Stimulated activated CD8-positive, alpha-beta memory T cell treated with anti-CD3 and anti-CD28 coated beads, Interleukin-7, amount 100 ng/mL, for 4 hours (primary cell): ENCODE results near the gene NPLOC4.

Experiments
- DNase-seq, 2 donors: peaks; one replicate each; pipeline ENCODE4 v3.0.0-alpha.2; 2020; ENCODE audit warnings: low read depth in 2 of 2

NPLOC4 gene

GRCh38 chr17:81547614-81547982, 89.3 kb downstream of the NPLOC4 start:
- DNase-seq, result no peak

GRCh38 chr17:81546906-81547613, 89.9 kb downstream of the NPLOC4 start:
- DNase-seq, result no peak

GRCh38 chr17:81545160-81545949, 91.6 kb downstream of the NPLOC4 start:
- no peak for DNase-seq

- DNase-seq, result no peak
Measured at GRCh38 chr17:81544281-81544974, 92.5 kb downstream of the NPLOC4 start.

GRCh38 chr17:81543756-81544155, 93.2 kb downstream of the NPLOC4 start:
- DNase-seq, result no peak

- no peak for DNase-seq
Measured at GRCh38 chr17:81543339-81543675, 93.6 kb downstream of the NPLOC4 start.

- no peak for DNase-seq
Measured at GRCh38 chr17:81542431-81543338, 94.2 kb downstream of the NPLOC4 start.

- DNase-seq, result no peak
Measured at GRCh38 chr17:81541123-81541522, 95.8 kb downstream of the NPLOC4 start.

GRCh38 chr17:81540676-81541027, 96.3 kb downstream of the NPLOC4 start:
- DNase-seq, result no peak

GRCh38 chr17:81539961-81540675, 96.8 kb downstream of the NPLOC4 start:
- DNase-seq, result no peak

- no peak for DNase-seq
Measured at GRCh38 chr17:81539571-81539900, 97.4 kb downstream of the NPLOC4 start.

GRCh38 chr17:81538651-81539570, 98.0 kb downstream of the NPLOC4 start:
- no peak for DNase-seq

- DNase-seq, result no peak
Measured at GRCh38 chr17:81537856-81538555, 98.9 kb downstream of the NPLOC4 start.

GRCh38 chr17:81537343-81537855, 99.5 kb downstream of the NPLOC4 start:
- no peak for DNase-seq

- no peak for DNase-seq
Measured at GRCh38 chr17:81536299-81537290, 100.3 kb downstream of the NPLOC4 start.

GRCh38 chr17:81535480-81536298, 101.2 kb downstream of the NPLOC4 start:
- no peak for DNase-seq

GRCh38 chr17:81535007-81535328, 101.9 kb downstream of the NPLOC4 start:
- no peak for DNase-seq
